HEK293 (cell line): ENCODE measurements around the gene FSTL4.

Experiments
- CTCF ChIA-PET: fragments of 350-600 bp; formaldehyde crosslinking; extraction: SDS; loops from one replicate; lab custom pipeline; 2021; ENCODE audit warnings: antibody characterized with exemption; lab: Yijun Ruan, JAX
- POLR2A ChIA-PET: fragments of 300-600 bp; formaldehyde crosslinking; extraction: SDS; loops from one replicate; lab custom pipeline; 2020; ENCODE audit warnings: antibody characterized with exemption, inconsistent platforms; lab: Yijun Ruan, JAX
- H3K27ac ChIP-seq: fragments of 200-500 bp; sonication (Bioruptor generic); 2 replicates; pipeline ENCODE4 v1.5.1; 2014; ENCODE audit warnings: low read depth, low read length, control low read depth, inconsistent platforms; ENCODE audit errors: extremely low read depth
- H3K36me3 ChIP-seq, 2 experiments: fragments of 200-500 bp in 1 of 2; sonication (Bioruptor generic) in 1 of 2; 1 replicate in 1 of 2; 2 replicates in 1 of 2; pipeline ENCODE4 v1.5.1; 2014 to 2017; ENCODE audit warnings: inconsistent platforms in 2 of 2, low read length in 2 of 2; ENCODE audit not compliant: control insufficient read depth in 2 of 2, insufficient read depth in 1 of 2
- H3K4me1 ChIP-seq: fragments of 200-500 bp; sonication (Bioruptor generic); 2 replicates; pipeline ENCODE4 v1.5.1; 2014; ENCODE audit warnings: mild to moderate bottlenecking, low read length, inconsistent platforms; ENCODE audit not compliant: control insufficient read depth, insufficient read depth
- H3K4me3 ChIP-seq: 2 replicates; pipeline ENCODE4 v1.5.1; 2011; ENCODE audit warnings: low read depth, mild to moderate bottlenecking, control low read depth, low read length, moderate library complexity
- H3K9me3 ChIP-seq: fragments of 200-500 bp; sonication (Bioruptor generic); 2 replicates; pipeline ENCODE4 v1.5.1; 2014; ENCODE audit warnings: low read depth, low read length, inconsistent platforms; ENCODE audit not compliant: control insufficient read depth, insufficient read depth
- GLI2 ChIP-seq: fragments of 450-650 bp; formaldehyde crosslinking; IDR thresholded peaks from 2 replicates; pipeline ENCODE4; 2017; ENCODE audit warnings: missing biosample characterization, missing genetic modification characterization, low read depth, borderline replicate concordance
- MZF1 ChIP-seq: fragments of 450-650 bp; formaldehyde crosslinking; IDR thresholded peaks from 2 replicates; pipeline ENCODE4 v1.5.1; 2017; ENCODE audit warnings: missing biosample characterization, missing genetic modification characterization, borderline replicate concordance
- PRDM1 ChIP-seq: fragments of 450-650 bp; formaldehyde crosslinking; IDR thresholded peaks from 2 replicates; pipeline ENCODE4; 2016; ENCODE audit warnings: missing biosample characterization, missing genetic modification characterization
- SP2 ChIP-seq: fragments of 450-650 bp; formaldehyde crosslinking; IDR thresholded peaks from 2 replicates; pipeline ENCODE4 v1.5.1; 2016; ENCODE audit warnings: missing biosample characterization, missing genetic modification characterization
- ZBTB49 ChIP-seq: fragments of 450-650 bp; formaldehyde crosslinking; IDR thresholded peaks from 2 replicates; pipeline ENCODE4 v1.5.1; 2016; ENCODE audit warnings: missing biosample characterization, missing genetic modification characterization, low read depth
- ZFP3 ChIP-seq: fragments of 450-650 bp; formaldehyde crosslinking; IDR thresholded peaks from 2 replicates; pipeline ENCODE4 v1.5.1; 2016; ENCODE audit warnings: low read depth, missing biosample characterization, missing genetic modification characterization
- ZNF274 ChIP-seq, 2 experiments: fragments of 200-500 bp in 1 of 2; fragments of 450-650 bp in 1 of 2; sonication (Bioruptor generic) in 1 of 2; formaldehyde crosslinking in 1 of 2; IDR thresholded peaks; 2 replicates each; pipeline versions ENCODE4 v1.5.1 to v1.6.1; 2014 to 2016; ENCODE audit warnings: borderline replicate concordance in 1 of 2, inconsistent platforms in 1 of 2, low read length in 1 of 2, missing biosample characterization in 1 of 2, missing genetic modification characterization in 1 of 2
- ZNF324 ChIP-seq: fragments of 450-650 bp; formaldehyde crosslinking; IDR thresholded peaks from 2 replicates; pipeline ENCODE4 v1.5.1; 2016; ENCODE audit warnings: missing biosample characterization, missing genetic modification characterization
- ZNF660 ChIP-seq: fragments of 450-650 bp; IDR thresholded peaks from 2 replicates; pipeline ENCODE4 v1.5.1; 2018; ENCODE audit warnings: missing biosample characterization, mild to moderate bottlenecking, missing genetic modification characterization
- ZNF670 ChIP-seq: fragments of 450-650 bp; formaldehyde crosslinking; IDR thresholded peaks from 2 replicates; pipeline ENCODE4 v1.5.1; 2016; ENCODE audit warnings: missing biosample characterization, missing genetic modification characterization, low read depth
- ZNF692 ChIP-seq: fragments of 450-650 bp; formaldehyde crosslinking; IDR thresholded peaks from 2 replicates; pipeline ENCODE4 v1.5.1; 2016; ENCODE audit warnings: missing biosample characterization, missing genetic modification characterization
- ZNF707 ChIP-seq: fragments of 450-650 bp; formaldehyde crosslinking; IDR thresholded peaks from 2 replicates; pipeline ENCODE4 v1.5.1; 2016; ENCODE audit warnings: missing biosample characterization, missing genetic modification characterization
- ZNF837 ChIP-seq: fragments of 450-650 bp; formaldehyde crosslinking; IDR thresholded peaks from 2 replicates; pipeline ENCODE4 v1.5.1; 2016; ENCODE audit warnings: missing biosample characterization, missing genetic modification characterization
- ZSCAN16 ChIP-seq: fragments of 450-650 bp; formaldehyde crosslinking; IDR thresholded peaks from 2 replicates; pipeline ENCODE4 v1.5.1; 2016; ENCODE audit warnings: missing biosample characterization, missing genetic modification characterization
- ZSCAN23 ChIP-seq: fragments of 450-650 bp; formaldehyde crosslinking; IDR thresholded peaks from 2 replicates; pipeline ENCODE4 v1.5.1; 2016; ENCODE audit warnings: missing biosample characterization, missing genetic modification characterization
- ZSCAN30 ChIP-seq: fragments of 450-650 bp; IDR thresholded peaks from 2 replicates; pipeline ENCODE4 v1.5.1; 2018; ENCODE audit warnings: missing biosample characterization, mild to moderate bottlenecking, missing genetic modification characterization, moderate library complexity
- ZSCAN5A ChIP-seq: fragments of 450-650 bp; formaldehyde crosslinking; IDR thresholded peaks from 2 replicates; pipeline ENCODE4 v1.5.1; 2016; ENCODE audit warnings: missing biosample characterization, missing genetic modification characterization
- TF ChIP-seq, protein P1 (sequence below): fragments of 450-650 bp; formaldehyde crosslinking; conservative IDR thresholded peaks from 2 replicates; pipeline ENCODE4 v1.5.1; 2016; ENCODE audit warnings: low read depth, missing biosample characterization, missing genetic modification characterization
- TF ChIP-seq, protein P2 (sequence below): fragments of 450-650 bp; formaldehyde crosslinking; IDR thresholded peaks from 2 replicates; pipeline ENCODE4 v1.5.1; 2017; ENCODE audit warnings: missing biosample characterization, missing genetic modification characterization

FSTL4 gene

DNA sequence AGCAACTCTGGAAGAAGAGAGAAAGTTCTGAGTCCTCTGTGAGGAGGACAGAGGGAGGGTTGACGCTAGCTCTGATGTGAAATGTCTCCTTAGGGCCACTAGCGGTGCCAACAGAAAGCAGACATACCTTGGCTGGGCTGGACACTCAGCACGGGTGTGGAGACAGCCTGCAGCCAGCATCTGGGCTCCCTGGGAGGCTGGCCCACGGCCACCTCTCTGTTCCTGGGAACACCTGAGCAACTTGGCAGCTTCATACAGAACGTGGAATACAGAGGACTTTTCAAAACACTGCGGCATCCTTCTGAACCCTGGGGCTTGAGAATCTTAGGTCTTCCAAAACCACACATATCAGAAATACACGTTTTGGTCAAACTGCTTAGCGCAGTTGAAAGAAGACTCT lies 269.1 kb downstream of the FSTL4 start:
- no peaks in the 10 kb centered on the region for H3K36me3 ChIP-seq
- H3K27ac ChIP-seq = no peak overlapping the region
- H3K4me1 ChIP-seq = no peaks in the 10 kb centered on the region
- no peak for TF ChIP-seq MZF1 (tag by site-specific recombination)
- TF ChIP-seq, protein P1, sequence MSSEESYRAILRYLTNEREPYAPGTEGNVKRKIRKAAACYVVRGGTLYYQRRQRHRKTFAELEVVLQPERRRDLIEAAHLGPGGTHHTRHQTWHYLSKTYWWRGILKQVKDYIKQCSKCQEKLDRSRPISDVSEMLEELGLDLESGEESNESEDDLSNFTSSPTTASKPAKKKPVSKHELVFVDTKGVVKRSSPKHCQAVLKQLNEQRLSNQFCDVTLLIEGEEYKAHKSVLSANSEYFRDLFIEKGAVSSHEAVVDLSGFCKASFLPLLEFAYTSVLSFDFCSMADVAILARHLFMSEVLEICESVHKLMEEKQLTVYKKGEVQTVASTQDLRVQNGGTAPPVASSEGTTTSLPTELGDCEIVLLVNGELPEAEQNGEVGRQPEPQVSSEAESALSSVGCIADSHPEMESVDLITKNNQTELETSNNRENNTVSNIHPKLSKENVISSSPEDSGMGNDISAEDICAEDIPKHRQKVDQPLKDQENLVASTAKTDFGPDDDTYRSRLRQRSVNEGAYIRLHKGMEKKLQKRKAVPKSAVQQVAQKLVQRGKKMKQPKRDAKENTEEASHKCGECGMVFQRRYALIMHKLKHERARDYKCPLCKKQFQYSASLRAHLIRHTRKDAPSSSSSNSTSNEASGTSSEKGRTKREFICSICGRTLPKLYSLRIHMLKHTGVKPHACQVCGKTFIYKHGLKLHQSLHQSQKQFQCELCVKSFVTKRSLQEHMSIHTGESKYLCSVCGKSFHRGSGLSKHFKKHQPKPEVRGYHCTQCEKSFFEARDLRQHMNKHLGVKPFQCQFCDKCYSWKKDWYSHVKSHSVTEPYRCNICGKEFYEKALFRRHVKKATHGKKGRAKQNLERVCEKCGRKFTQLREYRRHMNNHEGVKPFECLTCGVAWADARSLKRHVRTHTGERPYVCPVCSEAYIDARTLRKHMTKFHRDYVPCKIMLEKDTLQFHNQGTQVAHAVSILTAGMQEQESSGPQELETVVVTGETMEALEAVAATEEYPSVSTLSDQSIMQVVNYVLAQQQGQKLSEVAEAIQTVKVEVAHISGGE (tag by site-specific recombination) = no peak
- TF ChIP-seq GLI2 = no peak
- TF ChIP-seq ZSCAN16 = no peak
- no peak for TF ChIP-seq ZNF660 (tag by site-specific recombination)
- no peak for TF ChIP-seq SP2 (tag by site-specific recombination)
- TF ChIP-seq ZNF707 (tag by site-specific recombination) = no peak
- TF ChIP-seq ZNF670 (tag by site-specific recombination) = no peak
- no peak for TF ChIP-seq ZFP3
- TF ChIP-seq ZBTB49 (tag by site-specific recombination) = no peak
- no peak for TF ChIP-seq ZSCAN30 (tag by site-specific recombination)
- no peak for TF ChIP-seq PRDM1 (tag by site-specific recombination)
- TF ChIP-seq ZSCAN23 = no peak
- TF ChIP-seq, protein P2, sequence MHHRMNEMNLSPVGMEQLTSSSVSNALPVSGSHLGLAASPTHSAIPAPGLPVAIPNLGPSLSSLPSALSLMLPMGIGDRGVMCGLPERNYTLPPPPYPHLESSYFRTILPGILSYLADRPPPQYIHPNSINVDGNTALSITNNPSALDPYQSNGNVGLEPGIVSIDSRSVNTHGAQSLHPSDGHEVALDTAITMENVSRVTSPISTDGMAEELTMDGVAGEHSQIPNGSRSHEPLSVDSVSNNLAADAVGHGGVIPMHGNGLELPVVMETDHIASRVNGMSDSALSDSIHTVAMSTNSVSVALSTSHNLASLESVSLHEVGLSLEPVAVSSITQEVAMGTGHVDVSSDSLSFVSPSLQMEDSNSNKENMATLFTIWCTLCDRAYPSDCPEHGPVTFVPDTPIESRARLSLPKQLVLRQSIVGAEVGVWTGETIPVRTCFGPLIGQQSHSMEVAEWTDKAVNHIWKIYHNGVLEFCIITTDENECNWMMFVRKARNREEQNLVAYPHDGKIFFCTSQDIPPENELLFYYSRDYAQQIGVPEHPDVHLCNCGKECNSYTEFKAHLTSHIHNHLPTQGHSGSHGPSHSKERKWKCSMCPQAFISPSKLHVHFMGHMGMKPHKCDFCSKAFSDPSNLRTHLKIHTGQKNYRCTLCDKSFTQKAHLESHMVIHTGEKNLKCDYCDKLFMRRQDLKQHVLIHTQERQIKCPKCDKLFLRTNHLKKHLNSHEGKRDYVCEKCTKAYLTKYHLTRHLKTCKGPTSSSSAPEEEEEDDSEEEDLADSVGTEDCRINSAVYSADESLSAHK (tag by site-specific recombination) = no peak
- no peak for TF ChIP-seq ZNF692 (tag by site-specific recombination)
- no peak for TF ChIP-seq ZNF274 (IDR thresholded peaks at IDR 0.05; ENCODE audit: low read length)
- TF ChIP-seq ZNF274 (tag by site-specific recombination; IDR thresholded peaks at IDR 0.05; ENCODE audit: borderline replicate concordance) = no peak
- TF ChIP-seq ZSCAN5A (tag by site-specific recombination) = no peak
- TF ChIP-seq ZNF324 (tag by site-specific recombination) = no peak
- TF ChIP-seq ZNF837 = no peak
- no peaks in the 10 kb centered on the region for H3K9me3 ChIP-seq
- POLR2A ChIA-PET = no interaction called here
- no peak overlapping the region for H3K4me3 ChIP-seq
- CTCF ChIA-PET = interaction anchor here (1.2 to 1.3 kb wide), 2 partner anchors 10 to 602 kb away, joined by 3 to 5 read pairs; no protein-coding TSS in a partner anchor
